ENCODE results near the gene SEMA3E. TPM values are rescaled to one million over a fixed set of nuclear protein-coding genes. Genes with fewer than 3 reads are reported as not detected.
"Not testable (repeated sequence)": the region's sequence is repeated elsewhere in the genome, so short reads cannot be mapped to it uniquely, and the experiment has no call there.

Gene SEMA3E
- total RNA-seq, 3 donors from 2014 or later (not counting 1 experiment from before 2014, with no cell fraction given) = not detected

GRCh38 chr7:83466187-83466923 is 182.6 kb downstream of the SEMA3E start:
- WGBS (ENCODE audit: insufficient coverage) = 100% methylated on average over 2 of the region's 4 CpGs
- intact Hi-C loops (cut with micrococcal nuclease) = no loop called here
- no peaks in the 10 kb centered on the region for H3K27me3 Mint-ChIP-seq (ENCODE audit: low read depth in 2 of 2)

GRCh38 chr7:83465643-83466042 is 183.3 kb downstream of the SEMA3E start:
- TF ChIP-seq CTCF (IDR thresholded peaks at IDR 0.05) = no peak
- no peak for ATAC-seq
- Histone ChIP-seq H3K36me3 (ENCODE audit: control insufficient read depth, insufficient read depth, low read length) (no peaks in the 10 kb centered on the region), H3K9me3 (ENCODE audit: control insufficient read depth, insufficient read depth, low read length) (no peaks in the 10 kb centered on the region), H3K27me3 (ENCODE audit: control insufficient read depth, insufficient read depth, low read length) (no peaks in the 10 kb centered on the region), H3K4me1 (ENCODE audit: control insufficient read depth, insufficient read depth, low read length) (no peaks in the 10 kb centered on the region), H3K4me3 (ENCODE audit: low read length) (no peak overlapping the region), H3K27ac (ENCODE audit: low read length) (no peak overlapping the region)
- WGBS (ENCODE audit: insufficient coverage) = 90% methylated on average over 3 of the region's 4 CpGs
- Mint-ChIP-seq H3K4me3 (no peak overlapping the region), H3K4me1 (no peaks in the 10 kb centered on the region), H3K9me3 (peaks cover 12 to 16% of the 10 kb centered on the region in 2 donors), H3K27ac (no peak overlapping the region), H3K27me3 (ENCODE audit: low read depth in 2 of 2) (no peaks in the 10 kb centered on the region), H3K36me3 (no peaks in the 10 kb centered on the region)
- intact Hi-C loops (cut with micrococcal nuclease) = no loop called here
- no peak for DNase-seq

More at GRCh38 chr7:83466187-83466923, 182.6 kb downstream of the SEMA3E start:
- Mint-ChIP-seq H3K36me3 (no peaks in the 10 kb centered on the region), H3K27ac (no peak overlapping the region), H3K4me1 (no peaks in the 10 kb centered on the region), H3K4me3 (no peak overlapping the region), H3K9me3 (peaks cover 9 to 10% of the 10 kb centered on the region in 2 donors)
- ATAC-seq (no peak), DNase-seq (no peak)
- Histone ChIP-seq H3K9me3 (ENCODE audit: control insufficient read depth, insufficient read depth, low read length) (no peaks in the 10 kb centered on the region), H3K27me3 (ENCODE audit: control insufficient read depth, insufficient read depth, low read length) (no peaks in the 10 kb centered on the region), H3K36me3 (ENCODE audit: control insufficient read depth, insufficient read depth, low read length) (no peaks in the 10 kb centered on the region), H3K27ac (ENCODE audit: low read length) (no peak overlapping the region), H3K4me1 (ENCODE audit: control insufficient read depth, insufficient read depth, low read length) (no peaks in the 10 kb centered on the region), H3K4me3 (ENCODE audit: low read length) (no peak overlapping the region)
- TF ChIP-seq CTCF (IDR thresholded peaks at IDR 0.05) = no peak

GRCh38 chr7:83461820-83462219 is 187.1 kb downstream of the SEMA3E start:
- H3K4me3 Mint-ChIP-seq; H3K4me1 ChIP-seq (ENCODE audit: control insufficient read depth, insufficient read depth, low read length); H3K27ac ChIP-seq (ENCODE audit: low read length); intact Hi-C loops (cut with micrococcal nuclease); H3K36me3 Mint-ChIP-seq; H3K4me1 Mint-ChIP-seq; H3K36me3 ChIP-seq (ENCODE audit: control insufficient read depth, insufficient read depth, low read length); H3K27me3 ChIP-seq (ENCODE audit: control insufficient read depth, insufficient read depth, low read length); H3K27me3 Mint-ChIP-seq (ENCODE audit: low read depth in 2 of 2); H3K9me3 ChIP-seq (ENCODE audit: control insufficient read depth, insufficient read depth, low read length); ATAC-seq; DNase-seq; H3K4me3 ChIP-seq (ENCODE audit: low read length); H3K27ac Mint-ChIP-seq: not testable (repeated sequence)
- peaks cover 14 to 28% of the 10 kb centered on the region in 2 donors for H3K9me3 Mint-ChIP-seq
- 74% methylated on average over 13 of the region's 15 CpGs for WGBS (ENCODE audit: insufficient coverage)

- ATAC-seq; H3K27me3 ChIP-seq (ENCODE audit: control insufficient read depth, insufficient read depth, low read length); H3K4me3 Mint-ChIP-seq; H3K27me3 Mint-ChIP-seq (ENCODE audit: low read depth in 2 of 2); H3K4me1 ChIP-seq (ENCODE audit: control insufficient read depth, insufficient read depth, low read length); H3K27ac Mint-ChIP-seq; H3K36me3 ChIP-seq (ENCODE audit: control insufficient read depth, insufficient read depth, low read length); H3K9me3 ChIP-seq (ENCODE audit: control insufficient read depth, insufficient read depth, low read length); H3K4me1 Mint-ChIP-seq; intact Hi-C loops (cut with micrococcal nuclease); DNase-seq; H3K27ac ChIP-seq (ENCODE audit: low read length); H3K4me3 ChIP-seq (ENCODE audit: low read length); H3K36me3 Mint-ChIP-seq: not testable (repeated sequence)
- H3K9me3 Mint-ChIP-seq = peaks cover 12 to 28% of the 10 kb centered on the region in 2 donors
- WGBS (ENCODE audit: insufficient coverage) = 70% methylated on average over 17 of the region's 18 CpGs
These were observed 188.8 kb downstream of the SEMA3E start for GRCh38 chr7:83459930-83460653.

- H3K36me3 ChIP-seq (ENCODE audit: control insufficient read depth, insufficient read depth, low read length); H3K4me3 Mint-ChIP-seq; intact Hi-C loops (cut with micrococcal nuclease); H3K4me3 ChIP-seq (ENCODE audit: low read length); H3K27me3 ChIP-seq (ENCODE audit: control insufficient read depth, insufficient read depth, low read length); H3K27ac ChIP-seq (ENCODE audit: low read length); H3K36me3 Mint-ChIP-seq; H3K9me3 ChIP-seq (ENCODE audit: control insufficient read depth, insufficient read depth, low read length); H3K27ac Mint-ChIP-seq; H3K4me1 Mint-ChIP-seq; DNase-seq; ATAC-seq; H3K27me3 Mint-ChIP-seq (ENCODE audit: low read depth in 2 of 2); H3K4me1 ChIP-seq (ENCODE audit: control insufficient read depth, insufficient read depth, low read length): not testable (repeated sequence)
- peaks cover 12 to 28% of the 10 kb centered on the region in 2 donors for H3K9me3 Mint-ChIP-seq
- WGBS (ENCODE audit: insufficient coverage) = 67% methylated on average over 1 of the region's 6 CpGs
These were observed 189.6 kb downstream of the SEMA3E start for GRCh38 chr7:83459101-83459929.

Measured in natural killer cell (primary cell).